Stimulated activated memory B cell treated with anti-CD40 and anti-IgM and Interleukin-4, amounts not matched to agents 10 μg/mL and 1 μg/mL and 100 μg/mL, for 72 hours (primary cell): ENCODE results near the gene KLK12.
"Not testable (repeated sequence)": the region's sequence is repeated elsewhere in the genome, so short reads cannot be mapped to it uniquely, and the experiment has no call there.

Source experiments
- ATAC-seq: fragments of 150-1000 bp; cut with Tn5 transposase; 2 replicates; pipeline ENCODE4 v1.10.0; 2021
- H3K27ac Mint-ChIP-seq: one replicate; pipeline ENCODE4 v1.8.0; 2022; ENCODE audit warnings: mild to moderate bottlenecking, mixed read lengths
- H3K27me3 Mint-ChIP-seq: one replicate; pipeline ENCODE4 v1.8.0; 2022; ENCODE audit warnings: mixed read lengths
- H3K36me3 Mint-ChIP-seq: one replicate; pipeline ENCODE4 v1.8.0; 2022; ENCODE audit warnings: mixed read lengths
- H3K4me1 Mint-ChIP-seq: one replicate; pipeline ENCODE4 v1.8.0; 2022; ENCODE audit warnings: mixed read lengths
- H3K4me3 Mint-ChIP-seq: one replicate; pipeline ENCODE4 v1.8.0; 2022; ENCODE audit warnings: mild to moderate bottlenecking, moderate library complexity, mixed read lengths
- H3K9me3 Mint-ChIP-seq: one replicate; pipeline ENCODE4 v1.8.0; 2022; ENCODE audit warnings: mixed read lengths

The KLK12 gene

DNA sequence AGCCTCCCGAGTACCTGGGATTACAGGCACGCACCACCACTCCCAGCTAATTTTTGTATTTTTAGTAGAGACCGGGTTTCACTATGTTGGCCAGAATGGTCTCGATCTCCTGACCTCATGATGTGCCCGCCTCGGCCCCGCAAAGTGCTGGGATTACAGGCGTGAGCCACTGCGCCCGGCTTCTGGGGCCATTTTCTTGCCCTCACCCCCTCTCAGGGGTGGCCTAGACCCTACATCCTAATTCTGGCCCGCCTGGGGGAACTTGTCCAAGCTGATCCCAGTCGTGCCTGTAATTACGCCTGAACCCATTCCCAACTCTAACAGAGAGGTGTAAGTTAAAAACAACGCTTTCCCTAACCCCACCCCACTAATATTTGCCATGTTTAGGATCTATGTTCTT, 50.4 kb downstream of the KLK12 start:
- peaks cover 59% of the 10 kb centered on the region for H3K27me3 Mint-ChIP-seq
- H3K9me3 Mint-ChIP-seq, H3K4me3 Mint-ChIP-seq, H3K4me1 Mint-ChIP-seq, ATAC-seq, H3K36me3 Mint-ChIP-seq, H3K27ac Mint-ChIP-seq: not testable (repeated sequence)

DNA sequence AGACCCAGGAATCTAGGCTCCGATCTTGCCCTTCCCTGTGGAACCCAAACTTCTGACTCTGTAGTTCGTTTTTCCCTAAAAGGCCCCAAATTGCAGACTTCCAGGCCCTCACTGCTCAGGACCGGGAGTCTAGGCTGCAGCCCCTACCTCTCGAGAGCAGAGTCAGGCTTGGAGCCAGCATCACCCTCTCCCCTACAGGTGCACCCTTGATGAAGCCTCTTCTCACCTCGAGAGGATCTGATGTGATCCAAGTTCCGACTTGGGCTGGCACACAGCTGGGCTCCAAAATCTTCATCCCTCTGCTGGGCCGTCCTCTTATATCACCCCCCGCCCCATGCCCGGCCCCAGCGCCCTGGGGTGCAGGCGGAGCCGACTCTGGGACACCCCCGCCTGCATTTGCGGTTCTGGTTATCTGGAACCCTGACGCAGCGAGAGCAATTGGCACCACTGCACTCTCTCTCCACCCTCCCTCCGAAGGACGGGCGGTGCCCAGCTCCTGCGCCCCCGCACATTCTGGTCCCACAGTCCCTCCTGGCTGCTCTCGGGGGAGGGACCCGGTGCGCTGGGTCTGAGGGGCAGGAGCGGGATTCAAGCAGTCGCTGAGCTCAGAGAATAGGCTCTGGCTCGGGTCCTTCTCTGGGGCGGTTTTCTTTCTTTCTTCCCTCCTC, 51.0 kb downstream of the KLK12 start, which contains the start of gene KLK7:
KLK7 (minus strand) TSS at position 293 of the 668 bp plus-strand sequence. CDS start 1,518 bp downstream, outside the sequence.
- peaks cover 59% of the 10 kb centered on the region for H3K27me3 Mint-ChIP-seq
- H3K36me3 Mint-ChIP-seq, result no peaks in the 10 kb centered on the region
- ATAC-seq, result no peak
- H3K4me1 Mint-ChIP-seq, result no peaks in the 10 kb centered on the region
- H3K9me3 Mint-ChIP-seq, result peaks cover 6% of the 10 kb centered on the region
- H3K4me3 Mint-ChIP-seq, result no peak within 1 kb of the TSS
- no peak within 1 kb of the TSS for H3K27ac Mint-ChIP-seq

GRCh38 chr19:50982186-50982585, 52.6 kb downstream of the KLK12 start:
- ATAC-seq, result no peak
- H3K27ac Mint-ChIP-seq, result no peak overlapping the region
- H3K9me3 Mint-ChIP-seq, result peaks cover 6% of the 10 kb centered on the region
- no peaks in the 10 kb centered on the region for H3K4me1 Mint-ChIP-seq
- no peaks in the 10 kb centered on the region for H3K36me3 Mint-ChIP-seq
- no peak overlapping the region for H3K4me3 Mint-ChIP-seq
- H3K27me3 Mint-ChIP-seq, result peaks cover 63% of the 10 kb centered on the region

GRCh38 chr19:50981587-50982146, 53.1 kb downstream of the KLK12 start:
- peaks cover 63% of the 10 kb centered on the region for H3K27me3 Mint-ChIP-seq
- no peak for ATAC-seq
- H3K36me3 Mint-ChIP-seq, result no peaks in the 10 kb centered on the region

GRCh38 chr19:50980208-50980607, 54.6 kb downstream of the KLK12 start:
- peaks cover 6% of the 10 kb centered on the region for H3K9me3 Mint-ChIP-seq
- no peak overlapping the region for H3K27ac Mint-ChIP-seq
- peaks cover 73% of the 10 kb centered on the region for H3K27me3 Mint-ChIP-seq
- ATAC-seq, result no peak
- H3K36me3 Mint-ChIP-seq, result no peaks in the 10 kb centered on the region
- no peak overlapping the region for H3K4me3 Mint-ChIP-seq
- no peaks in the 10 kb centered on the region for H3K4me1 Mint-ChIP-seq

More at GRCh38 chr19:50981587-50982146, 53.1 kb downstream of the KLK12 start:
- H3K9me3 Mint-ChIP-seq, result peaks cover 6% of the 10 kb centered on the region
- no peak overlapping the region for H3K27ac Mint-ChIP-seq
- H3K4me3 Mint-ChIP-seq, result no peak overlapping the region
- H3K4me1 Mint-ChIP-seq, result no peaks in the 10 kb centered on the region

DNA sequence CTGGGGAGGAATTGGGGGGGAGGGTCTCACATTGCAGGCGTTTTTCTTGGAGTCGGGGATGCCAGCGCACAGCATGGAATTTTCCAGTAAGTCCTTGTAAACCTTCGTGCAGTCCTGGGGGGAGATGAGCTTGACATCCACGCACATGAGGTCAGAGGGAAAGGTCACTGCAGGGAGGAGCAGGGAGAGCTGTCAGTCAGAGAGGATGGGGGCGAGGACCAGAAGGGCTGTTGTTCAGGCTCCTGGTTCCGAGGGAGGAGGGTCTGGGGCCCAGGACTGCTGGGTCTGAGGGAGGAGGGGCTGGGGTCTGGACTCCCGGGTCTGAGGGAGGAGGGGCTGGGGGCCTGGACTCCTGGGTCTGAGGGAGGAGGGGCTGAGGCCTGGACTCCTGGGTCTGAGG, 55.0 kb downstream of the KLK12 start:
- Mint-ChIP-seq H3K4me3 (no peak overlapping the region), H3K4me1 (no peaks in the 10 kb centered on the region), H3K9me3 (peaks cover 6% of the 10 kb centered on the region), H3K27ac (no peak overlapping the region), H3K36me3 (no peaks in the 10 kb centered on the region), H3K27me3 (peaks cover 73% of the 10 kb centered on the region)
- ATAC-seq, result no peak
